ENCODE measurements around the gene ANXA5.

The ANXA5 gene

DNA sequence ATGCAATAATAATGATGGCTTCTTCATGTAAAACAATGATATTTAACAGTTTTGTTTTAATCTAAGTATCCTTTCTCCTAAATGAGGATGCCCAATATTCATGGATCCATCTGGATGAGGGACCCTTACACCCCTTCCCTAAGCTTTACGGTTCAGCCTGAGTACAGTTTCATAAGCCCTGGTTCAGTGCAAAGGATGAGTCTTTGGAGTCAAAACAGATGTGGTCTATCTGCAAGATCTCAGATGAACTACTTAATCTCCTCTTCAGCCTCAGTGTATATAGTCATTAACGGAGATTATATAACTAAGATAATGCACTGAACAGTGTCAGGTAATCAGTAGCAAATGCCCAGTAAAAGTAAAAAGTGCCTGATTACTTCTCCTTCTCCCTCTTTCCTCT, 22.1 kb downstream of the ANXA5 start:
- TF ChIP-seq, protein P1, sequence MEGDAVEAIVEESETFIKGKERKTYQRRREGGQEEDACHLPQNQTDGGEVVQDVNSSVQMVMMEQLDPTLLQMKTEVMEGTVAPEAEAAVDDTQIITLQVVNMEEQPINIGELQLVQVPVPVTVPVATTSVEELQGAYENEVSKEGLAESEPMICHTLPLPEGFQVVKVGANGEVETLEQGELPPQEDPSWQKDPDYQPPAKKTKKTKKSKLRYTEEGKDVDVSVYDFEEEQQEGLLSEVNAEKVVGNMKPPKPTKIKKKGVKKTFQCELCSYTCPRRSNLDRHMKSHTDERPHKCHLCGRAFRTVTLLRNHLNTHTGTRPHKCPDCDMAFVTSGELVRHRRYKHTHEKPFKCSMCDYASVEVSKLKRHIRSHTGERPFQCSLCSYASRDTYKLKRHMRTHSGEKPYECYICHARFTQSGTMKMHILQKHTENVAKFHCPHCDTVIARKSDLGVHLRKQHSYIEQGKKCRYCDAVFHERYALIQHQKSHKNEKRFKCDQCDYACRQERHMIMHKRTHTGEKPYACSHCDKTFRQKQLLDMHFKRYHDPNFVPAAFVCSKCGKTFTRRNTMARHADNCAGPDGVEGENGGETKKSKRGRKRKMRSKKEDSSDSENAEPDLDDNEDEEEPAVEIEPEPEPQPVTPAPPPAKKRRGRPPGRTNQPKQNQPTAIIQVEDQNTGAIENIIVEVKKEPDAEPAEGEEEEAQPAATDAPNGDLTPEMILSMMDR (IDR thresholded peaks at IDR 0.05; ENCODE audit: low read depth, low read length, missing control alignments), result no peak
- no peak overlapping the region for H3K4me3 ChIP-seq (replicated peaks; ENCODE audit: low read depth, low read length)
- DNase-seq (ENCODE audit: extremely low read depth, low read depth), result no peak

DNA sequence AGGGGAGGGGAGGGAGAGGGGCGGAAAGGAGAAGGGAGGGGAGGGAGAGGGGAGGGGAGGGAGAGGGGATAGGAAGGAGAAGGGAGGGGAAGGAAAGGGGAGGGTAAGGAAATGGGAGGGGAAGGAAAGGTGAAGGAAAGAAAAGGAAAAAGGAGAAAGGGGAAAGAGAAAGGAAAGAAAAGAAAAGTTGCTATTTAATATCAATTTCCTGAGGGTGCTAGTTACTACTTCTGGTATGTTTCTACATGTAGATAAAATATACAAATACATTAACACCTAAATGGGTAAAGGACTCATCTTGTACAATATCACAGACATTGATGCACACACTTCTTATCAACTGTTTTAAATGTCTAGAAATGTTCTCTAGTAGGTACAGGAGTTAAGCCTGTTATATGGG, 22.6 kb downstream of the ANXA5 start:
- no peak overlapping the region for H3K4me3 ChIP-seq (replicated peaks; ENCODE audit: low read depth, low read length)
- TF ChIP-seq, protein P1 (IDR thresholded peaks at IDR 0.05; ENCODE audit: low read depth, low read length, missing control alignments), result no peak
- no peak for DNase-seq (ENCODE audit: extremely low read depth, low read depth)

DNA sequence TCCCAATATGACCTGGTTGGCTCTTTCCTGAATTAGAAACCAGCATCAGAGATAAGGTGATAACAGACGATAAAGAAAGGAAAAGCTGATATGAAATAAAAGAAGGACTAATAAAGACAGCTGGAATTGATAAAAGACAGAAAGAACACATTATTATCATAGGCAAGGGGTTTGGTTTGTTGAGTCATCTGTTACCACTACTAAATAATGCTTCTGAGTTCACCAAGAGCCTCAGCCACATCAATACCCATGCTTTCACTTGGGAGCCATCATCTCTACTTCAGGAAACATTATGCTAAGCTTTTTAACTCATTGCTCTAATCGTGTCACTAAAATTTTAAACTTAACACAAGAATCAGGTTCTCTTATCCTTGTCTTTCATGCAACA, 27.6 kb downstream of the ANXA5 start:
- H3K4me3 ChIP-seq (replicated peaks; ENCODE audit: low read depth, low read length), result no peak overlapping the region
- peak; percentile 52 for DNase-seq (ENCODE audit: extremely low read depth, low read depth)
- TF ChIP-seq, protein P1 (IDR thresholded peaks at IDR 0.05; ENCODE audit: low read depth, low read length, missing control alignments), result no peak

DNA sequence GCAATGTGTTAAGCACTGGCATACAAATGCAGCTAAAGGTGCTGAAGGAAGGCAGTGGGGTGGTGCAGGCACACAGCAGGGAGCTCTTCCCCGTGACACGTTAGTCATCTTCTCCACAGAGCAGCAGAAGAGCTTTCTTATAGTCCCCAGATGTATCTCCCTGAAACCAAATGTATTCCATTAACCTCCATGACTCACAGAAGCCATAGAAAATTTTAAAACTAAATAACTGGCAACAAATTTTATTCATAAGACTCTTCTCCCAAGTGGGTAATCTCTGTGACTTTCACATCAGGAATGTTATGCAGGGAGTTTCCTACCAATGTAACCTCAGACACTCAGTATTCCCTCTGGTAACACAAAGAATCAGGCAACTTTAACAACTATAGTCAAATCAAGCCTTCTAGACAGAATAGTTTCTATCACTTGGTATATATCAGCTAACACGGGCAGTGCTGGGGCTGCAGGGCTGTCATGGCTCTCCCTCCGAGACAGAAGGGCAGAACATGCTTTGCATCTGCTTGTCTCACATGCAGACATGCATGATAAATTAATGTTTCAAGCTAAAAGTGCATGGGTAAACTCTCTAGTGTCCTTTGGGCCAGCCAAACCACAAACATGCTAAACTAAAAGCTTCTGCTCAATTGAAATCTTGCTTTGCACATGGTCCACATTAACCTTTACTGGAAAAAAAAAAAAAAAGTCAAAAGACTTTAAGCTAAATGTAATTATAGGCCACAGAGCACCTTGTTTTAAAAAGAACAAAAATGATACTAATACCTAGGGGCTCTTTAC, 28.2 kb downstream of the ANXA5 start:
- TF ChIP-seq, protein P1 (IDR thresholded peaks at IDR 0.05; ENCODE audit: low read depth, low read length, missing control alignments), result no peak
- no peak overlapping the region for H3K4me3 ChIP-seq (replicated peaks; ENCODE audit: low read depth, low read length)
- peak; percentile 96 for DNase-seq (ENCODE audit: extremely low read depth, low read depth)

DNA sequence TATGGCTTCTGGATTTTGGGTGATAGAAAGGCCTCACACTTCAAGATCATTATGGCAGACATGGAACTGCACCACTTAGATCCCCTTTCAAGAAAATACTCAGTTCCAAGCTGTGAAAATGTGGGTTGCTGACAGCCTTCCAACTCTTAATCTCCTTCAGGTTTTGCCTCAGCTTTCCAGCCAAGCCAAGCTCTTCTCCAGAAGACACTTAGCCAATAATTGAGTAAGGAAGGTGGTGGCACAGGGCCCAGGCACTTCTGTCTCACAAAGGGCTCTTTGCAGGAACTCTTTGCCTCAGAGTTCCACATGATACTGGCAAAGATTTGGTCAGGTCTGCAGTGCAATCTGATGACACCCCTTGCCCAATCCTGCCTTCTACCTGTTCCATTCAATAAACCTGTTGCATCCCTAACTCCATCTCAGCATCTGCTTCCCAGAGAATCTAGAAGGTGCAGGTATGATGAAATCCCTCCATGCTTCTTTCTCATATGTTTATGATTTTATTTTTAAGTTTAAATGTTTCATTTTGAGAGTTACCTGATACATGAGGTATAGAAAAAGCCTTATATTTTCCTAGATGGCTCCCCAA, 30.6 kb downstream of the ANXA5 start:
- H3K4me3 ChIP-seq (replicated peaks; ENCODE audit: low read depth, low read length), result no peak overlapping the region
- DNase-seq (ENCODE audit: extremely low read depth, low read depth), result no peak
- TF ChIP-seq, protein P1 (IDR thresholded peaks at IDR 0.05; ENCODE audit: low read depth, low read length, missing control alignments), result no peak

DNA sequence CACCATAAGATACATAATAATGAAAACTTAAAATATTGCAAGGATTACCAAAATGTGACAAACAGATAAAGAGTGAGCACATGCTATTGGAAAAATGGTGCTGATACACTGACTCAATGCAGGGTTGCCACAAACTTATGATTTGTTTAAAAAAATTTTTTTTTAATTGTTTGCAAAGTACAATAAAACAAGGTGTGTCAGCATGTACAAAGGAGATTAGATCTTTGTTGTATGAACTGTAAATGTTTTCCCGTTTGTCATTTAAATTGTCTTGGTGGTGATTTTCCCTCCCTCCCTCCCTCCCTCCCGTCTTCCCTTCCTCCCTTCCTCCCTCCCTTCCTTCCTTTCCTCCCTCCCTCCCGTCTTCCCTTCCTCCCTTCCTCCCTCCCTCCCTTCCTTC, 31.4 kb downstream of the ANXA5 start:
- DNase-seq (ENCODE audit: extremely low read depth, low read depth), result no peak
- no peak overlapping the region for H3K4me3 ChIP-seq (replicated peaks; ENCODE audit: low read depth, low read length)
- TF ChIP-seq, protein P1 (IDR thresholded peaks at IDR 0.05; ENCODE audit: low read depth, low read length, missing control alignments), result no peak

Measured in HFF-Myc (cell line).